GM20431 (cell line): ENCODE data around the gene ENTPD7.
"Not testable (repeated sequence)": the region's sequence is repeated elsewhere in the genome, so short reads cannot be mapped to it uniquely, and the experiment has no call there.

Experiments used
- in situ Hi-C: fragments of 300-500 bp; cut with MseI, MboI; formaldehyde crosslinking; loops from one replicate; pipeline ENCODE4 v1.15.0; 2020; ENCODE audit warnings: low sequenced_read_pairs; ENCODE audit not compliant: unreplicated experiment

ENTPD7 gene, protein sequence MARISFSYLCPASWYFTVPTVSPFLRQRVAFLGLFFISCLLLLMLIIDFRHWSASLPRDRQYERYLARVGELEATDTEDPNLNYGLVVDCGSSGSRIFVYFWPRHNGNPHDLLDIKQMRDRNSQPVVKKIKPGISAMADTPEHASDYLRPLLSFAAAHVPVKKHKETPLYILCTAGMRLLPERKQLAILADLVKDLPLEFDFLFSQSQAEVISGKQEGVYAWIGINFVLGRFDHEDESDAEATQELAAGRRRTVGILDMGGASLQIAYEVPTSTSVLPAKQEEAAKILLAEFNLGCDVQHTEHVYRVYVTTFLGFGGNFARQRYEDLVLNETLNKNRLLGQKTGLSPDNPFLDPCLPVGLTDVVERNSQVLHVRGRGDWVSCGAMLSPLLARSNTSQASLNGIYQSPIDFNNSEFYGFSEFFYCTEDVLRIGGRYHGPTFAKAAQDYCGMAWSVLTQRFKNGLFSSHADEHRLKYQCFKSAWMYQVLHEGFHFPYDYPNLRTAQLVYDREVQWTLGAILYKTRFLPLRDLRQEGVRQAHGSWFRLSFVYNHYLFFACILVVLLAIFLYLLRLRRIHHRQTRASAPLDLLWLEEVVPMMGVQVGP

DNA sequence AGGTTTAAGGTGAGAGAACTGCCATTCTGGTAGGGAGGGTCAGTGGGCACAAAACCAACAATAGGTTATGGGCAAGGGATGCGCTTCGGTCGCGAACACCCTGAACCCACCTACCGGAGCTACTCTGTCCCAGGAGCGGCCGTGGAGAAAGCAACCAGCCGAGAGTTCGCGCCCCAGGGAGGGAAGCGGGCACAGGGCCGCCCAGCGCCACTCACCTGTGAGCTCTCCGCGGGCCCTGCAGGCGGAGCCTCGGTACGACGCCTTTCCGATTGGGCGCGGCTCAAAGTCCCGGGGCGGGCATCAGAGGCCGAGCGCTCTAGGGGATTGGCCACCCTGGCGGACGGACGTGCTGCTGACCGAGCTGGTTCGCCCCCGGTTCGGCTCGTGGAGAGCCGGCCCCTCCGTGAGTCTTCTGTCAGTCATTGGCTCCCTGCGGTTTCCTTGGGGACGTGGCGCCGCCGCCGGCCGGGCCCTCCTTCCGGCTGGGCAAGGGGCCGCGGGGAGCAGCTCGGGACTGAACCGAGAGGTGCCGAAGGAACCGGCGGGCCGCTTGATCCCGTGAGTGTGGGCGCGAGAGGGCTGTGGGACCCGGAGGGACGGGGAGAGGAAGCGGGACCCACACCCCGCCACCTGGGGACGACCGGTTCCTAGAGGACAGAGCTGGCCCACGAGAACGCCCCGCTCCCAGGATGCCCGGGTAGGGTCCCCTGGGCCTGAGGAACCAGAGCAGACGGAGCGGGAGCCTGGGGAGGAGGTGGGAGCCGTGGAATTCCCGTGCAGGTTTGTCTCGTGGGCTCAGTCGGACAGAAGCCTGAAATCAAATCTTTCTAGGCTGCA, at the start of gene ENTPD7:
ENTPD7 (plus strand) TSS at position 479 of the 837 bp plus-strand sequence. CDS start 448 bp downstream, outside the sequence.
- in situ Hi-C loops: no loop called here

DNA sequence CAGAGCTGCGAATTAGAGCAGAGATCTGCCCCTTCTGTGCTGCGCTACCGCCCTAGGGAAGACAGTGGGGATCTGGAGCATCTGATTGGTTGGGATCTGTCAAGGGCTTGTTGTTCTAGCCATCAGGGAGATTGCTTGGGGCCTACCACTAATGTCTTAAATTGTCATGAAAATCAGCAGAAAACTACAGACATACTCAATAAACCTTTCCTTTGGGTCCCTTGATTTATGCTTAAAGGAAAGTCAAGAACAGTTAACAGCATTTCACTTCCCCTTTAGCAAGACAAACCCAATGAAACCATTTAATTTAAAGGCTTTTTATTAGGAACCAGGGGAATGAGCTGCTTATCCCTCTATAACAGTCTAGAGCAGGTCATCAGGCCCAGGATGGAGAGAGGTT, 49.1 kb upstream of the ENTPD7 start:
- in situ Hi-C loops: loop anchor here (10.0 kb wide), 1 partner anchor 175 kb away; the partner anchor contains the start of gene GOT1

DNA sequence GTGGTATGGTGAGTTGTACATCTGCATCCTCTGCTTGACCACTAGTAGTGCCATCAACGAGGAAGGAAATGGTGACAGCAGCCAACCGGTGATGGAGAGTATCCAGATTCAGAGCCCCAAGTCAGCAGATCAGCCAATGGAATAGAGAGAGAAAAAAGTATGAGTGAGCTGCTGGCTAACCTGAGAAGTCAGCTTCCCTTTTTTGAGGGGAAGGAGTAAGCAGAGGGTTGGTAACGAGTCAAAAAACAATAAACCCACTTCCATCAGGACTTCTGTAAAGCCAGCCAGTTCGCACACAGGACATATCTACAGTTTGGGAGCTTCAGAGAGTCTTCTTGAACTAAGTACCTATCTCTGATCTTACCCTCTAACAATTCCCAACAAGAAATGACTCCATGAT, 48.0 kb upstream of the ENTPD7 start:
- in situ Hi-C loops: loop anchor here (10.0 kb wide), 1 partner anchor 177 kb away; the partner anchor contains the start of gene GOT1

DNA sequence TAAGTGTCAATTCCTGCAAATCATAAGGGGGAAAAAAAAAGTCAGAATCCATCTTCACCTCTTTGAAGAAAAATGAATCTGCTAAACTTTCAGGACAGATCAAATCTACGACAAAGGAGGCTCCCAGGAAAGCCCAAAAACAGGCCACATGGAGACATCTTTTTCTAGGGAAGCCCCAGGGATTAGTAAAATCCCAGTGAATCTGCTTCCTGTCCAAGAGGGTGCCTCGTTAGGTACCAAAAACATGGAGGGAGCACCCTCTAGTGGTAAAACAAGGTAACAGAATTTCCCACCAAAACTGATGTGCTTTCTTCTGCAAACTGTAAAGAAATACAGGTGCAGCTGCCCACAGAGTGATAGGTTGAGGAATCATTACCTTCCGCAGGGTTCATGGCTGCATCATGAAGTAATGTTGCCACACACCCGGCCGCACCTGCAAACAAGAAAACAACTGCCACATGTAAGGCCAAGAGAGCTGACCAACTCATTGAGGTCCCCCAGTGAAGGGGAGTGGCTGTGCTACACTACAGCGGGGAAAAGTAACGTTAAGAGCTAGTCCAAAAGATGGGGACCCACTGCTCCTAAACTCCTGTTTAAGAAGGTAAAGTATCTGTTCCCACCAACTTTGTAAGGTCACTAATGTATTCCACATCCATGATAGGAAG, 47.0 kb upstream of the ENTPD7 start:
- in situ Hi-C loops: loop anchor here (10.0 kb wide), 1 partner anchor 177 kb away; the partner anchor contains the start of gene GOT1

DNA sequence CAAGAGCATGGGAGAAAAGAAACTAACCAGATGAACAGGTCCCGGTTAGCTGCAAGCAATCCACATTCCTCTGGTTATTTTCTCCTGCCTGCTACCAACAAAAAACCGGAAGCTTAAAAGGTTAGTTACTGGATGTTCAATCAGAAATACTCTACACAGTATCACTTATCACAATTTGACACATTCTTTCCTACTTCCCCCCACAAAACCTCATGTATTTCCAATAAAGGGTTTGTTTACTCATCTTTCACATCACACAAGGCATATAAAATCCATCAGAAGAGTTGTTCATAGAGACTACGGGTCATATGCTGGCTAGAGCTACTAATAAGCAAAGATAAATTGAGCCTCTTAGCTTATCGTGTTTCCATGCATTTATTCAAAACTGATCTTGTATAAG, 43.9 kb upstream of the ENTPD7 start:
- in situ Hi-C loops: loop anchor here (10.0 kb wide), 1 partner anchor 181 kb away; the partner anchor contains the start of gene GOT1

DNA sequence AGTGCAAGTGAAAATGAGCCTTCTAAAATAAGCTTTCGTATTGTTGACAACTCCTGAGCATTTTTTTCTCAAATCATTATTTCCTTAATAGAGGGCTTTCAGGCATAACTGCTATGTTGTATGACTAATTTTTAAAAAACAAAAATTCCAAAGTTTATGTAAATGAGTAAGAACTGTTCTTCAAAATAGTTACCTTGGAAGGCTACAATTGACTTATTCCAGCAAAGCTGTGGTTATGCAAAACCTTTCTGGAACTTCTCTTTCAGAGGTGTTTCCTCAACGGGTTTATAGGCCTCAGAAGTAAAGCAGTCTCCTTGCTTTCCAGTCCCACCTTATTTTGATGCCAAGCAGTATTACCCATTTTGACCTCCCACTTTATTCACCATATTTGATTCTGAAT, 41.6 kb upstream of the ENTPD7 start:
- in situ Hi-C loops: loop anchor here (10.0 kb wide), 1 partner anchor 183 kb away; the partner anchor contains the start of gene GOT1

DNA sequence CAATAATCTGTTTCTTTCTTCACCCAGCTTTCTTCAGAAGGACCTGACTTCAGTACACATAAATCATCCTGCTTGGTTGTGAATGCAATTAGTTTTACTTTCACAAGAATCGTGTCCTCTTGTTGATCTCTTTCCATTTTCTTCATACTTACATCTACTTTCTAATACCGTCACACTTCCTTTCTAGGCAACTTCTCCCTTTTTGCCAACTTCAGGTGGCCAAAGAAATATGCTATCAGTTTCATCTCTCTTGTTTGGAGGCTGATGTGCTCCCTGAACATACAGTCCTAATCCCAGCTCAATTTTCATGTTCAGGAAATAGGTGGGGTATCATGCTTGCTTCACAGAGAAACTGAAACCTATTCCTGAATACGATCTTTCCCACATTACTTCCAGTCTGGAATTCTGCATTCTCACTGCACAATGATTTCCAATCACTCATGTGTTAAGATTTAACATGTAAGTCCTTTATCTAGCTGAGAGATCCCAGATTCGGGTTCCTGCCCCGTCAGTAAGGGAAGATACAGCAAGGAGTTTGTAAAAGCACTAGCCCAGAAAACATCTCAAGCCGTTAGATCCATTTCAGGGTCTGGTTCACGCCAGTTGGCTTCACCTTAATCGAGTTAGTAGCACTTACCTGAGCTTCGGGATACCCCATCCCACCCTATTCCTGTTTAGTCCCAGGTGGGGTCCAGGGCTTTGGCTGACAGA, 40.1 kb upstream of the ENTPD7 start:
- in situ Hi-C loops: loop anchor here (10.0 kb wide), 1 partner anchor 184 kb away; the partner anchor contains the start of gene GOT1

DNA sequence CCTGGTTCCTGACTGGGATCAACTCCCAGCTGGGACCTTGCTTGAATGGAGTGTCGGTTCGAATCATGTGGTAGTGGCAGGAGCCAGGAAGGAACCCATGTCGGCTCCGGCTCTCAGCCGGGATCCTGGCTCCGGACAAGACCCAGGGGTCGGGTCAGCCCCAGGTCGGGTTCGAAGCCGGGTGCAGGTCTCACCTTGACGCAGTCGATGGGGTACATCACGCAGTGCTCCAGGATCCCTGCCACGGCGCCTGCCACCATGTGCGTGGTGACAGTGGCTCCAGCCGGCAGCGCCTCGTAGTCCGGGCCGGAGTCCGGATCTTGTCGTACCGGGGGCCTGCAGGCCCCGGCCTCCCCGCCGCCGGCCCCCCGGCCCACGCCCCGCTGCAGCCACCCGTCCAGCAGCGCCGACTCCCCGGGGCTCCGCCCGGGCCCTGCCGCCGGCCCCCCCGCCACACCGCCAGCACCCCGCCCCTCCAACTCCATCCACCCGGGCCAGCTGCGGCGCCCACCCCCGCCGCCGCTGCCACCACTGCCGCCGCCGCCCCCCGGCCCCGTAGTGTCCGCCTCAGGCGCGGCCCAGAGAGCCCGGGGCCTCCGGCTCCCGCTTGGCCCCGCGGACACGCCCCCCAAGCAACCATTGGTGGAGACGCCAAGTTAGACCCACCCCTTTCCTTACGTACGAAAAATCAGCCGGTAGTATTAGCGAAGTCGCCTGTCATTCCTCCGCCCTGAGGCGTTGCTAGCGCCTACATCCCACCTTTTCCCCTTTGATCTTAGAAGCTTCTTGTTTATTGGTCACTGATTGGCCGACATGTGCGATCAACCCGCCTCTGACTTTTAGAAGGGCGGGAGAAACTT, 39.2 kb upstream of the ENTPD7 start, which contains the start of gene SLC25A28:
SLC25A28 (minus strand) TSS at position 589 of the 860 bp plus-strand sequence; CDS start at position 485, 104 bp downstream.
- in situ Hi-C loops: loop anchor here (10.0 kb wide), 1 partner anchor 185 kb away; the partner anchor contains the start of gene GOT1

DNA sequence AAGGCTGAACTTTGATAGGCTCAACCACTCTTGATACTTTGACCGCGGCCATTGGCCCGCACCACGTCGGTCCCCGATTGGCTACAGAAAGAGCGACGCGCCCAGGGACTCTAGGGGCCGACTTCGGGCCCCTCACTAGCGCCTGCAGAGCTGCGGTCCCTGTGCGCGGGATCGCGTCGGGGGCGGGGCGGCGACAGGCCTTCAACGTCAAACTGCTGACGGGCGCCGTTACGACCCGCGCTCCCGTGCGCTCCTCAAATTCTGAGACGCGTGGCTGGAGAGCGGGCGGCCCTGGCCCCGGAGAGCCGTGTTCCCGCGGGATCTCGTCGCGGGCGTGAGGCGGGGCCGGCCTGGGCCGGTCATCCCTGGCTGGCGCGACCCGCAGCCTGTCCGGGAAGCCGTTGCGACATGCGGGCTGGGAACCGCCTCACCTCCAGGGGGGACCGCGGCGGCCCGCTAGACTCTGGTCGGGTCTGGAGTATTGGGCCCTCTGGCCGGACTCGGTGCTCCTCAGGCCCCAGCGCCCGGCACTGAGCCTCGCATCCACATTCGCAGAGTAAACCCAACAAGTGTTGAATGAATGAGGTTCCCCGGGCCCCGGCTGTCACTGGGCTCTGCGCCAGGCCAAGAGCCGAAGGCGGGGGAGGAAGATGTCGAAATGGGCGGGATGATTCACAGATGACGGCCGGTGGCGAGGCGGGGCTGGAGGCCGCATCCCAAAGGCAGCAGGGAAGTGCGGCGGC, 38.4 kb upstream of the ENTPD7 start:
- in situ Hi-C loops: no loop called here

DNA sequence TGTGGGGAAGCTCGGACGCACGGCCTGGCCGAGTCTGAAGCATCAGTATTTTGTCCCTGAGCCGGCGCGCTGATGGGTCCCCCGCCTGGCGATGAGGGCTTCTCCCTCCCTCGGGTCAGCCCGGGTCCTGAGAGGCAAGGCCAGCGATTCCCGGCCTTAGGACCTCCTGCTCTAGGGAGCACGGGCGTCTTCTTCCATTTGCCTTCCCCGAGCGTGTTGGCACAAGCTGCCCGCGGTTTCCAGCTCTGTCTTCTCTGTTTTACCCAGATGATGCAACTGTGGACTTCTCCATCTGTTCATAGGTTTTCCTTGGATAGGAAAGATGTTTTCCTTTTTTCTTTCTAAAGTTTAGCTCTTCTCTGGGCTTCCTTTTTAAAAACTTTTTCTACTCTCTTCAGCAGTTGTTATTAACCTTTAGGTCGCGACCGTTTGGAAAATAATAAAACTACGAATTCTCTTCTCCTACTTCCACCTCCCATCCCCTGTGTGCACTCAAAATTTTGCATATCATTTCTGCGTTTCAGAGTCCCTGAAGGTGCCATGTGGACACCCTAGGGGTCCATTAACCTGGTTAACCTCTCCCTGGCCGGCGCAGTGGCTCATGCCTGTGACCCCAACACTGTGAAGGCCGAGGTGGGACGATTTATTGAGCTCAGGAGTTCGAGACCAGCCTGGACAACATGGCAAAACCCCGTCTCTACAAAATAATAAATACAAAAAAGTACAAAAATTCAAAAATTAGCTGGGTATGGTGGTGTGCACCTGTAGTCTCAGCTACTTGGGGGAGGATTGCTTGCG, 37.7 kb upstream of the ENTPD7 start:
- in situ Hi-C loops: no loop called here

DNA sequence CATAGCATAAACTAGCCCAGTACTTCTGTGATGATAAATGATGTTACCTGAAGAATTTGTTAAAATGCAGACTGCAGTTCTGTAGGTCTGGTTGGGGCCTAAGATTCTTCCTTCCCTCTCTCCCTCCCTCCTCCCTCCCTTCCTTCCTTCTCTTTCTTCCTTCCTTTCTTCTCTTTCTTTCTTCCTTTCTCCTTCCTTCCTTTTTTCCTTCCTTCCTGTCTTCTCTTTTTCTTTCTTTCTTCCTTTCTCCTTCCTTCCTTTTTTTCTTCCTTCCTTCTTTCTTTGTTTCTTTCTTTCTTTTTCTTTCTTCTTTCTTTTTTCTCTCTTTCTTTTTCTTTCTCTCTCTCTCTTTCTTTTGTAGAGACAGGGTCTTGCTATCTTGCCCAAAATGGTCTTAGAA, 35.4 kb upstream of the ENTPD7 start:
- in situ Hi-C loops: no loop called here

DNA sequence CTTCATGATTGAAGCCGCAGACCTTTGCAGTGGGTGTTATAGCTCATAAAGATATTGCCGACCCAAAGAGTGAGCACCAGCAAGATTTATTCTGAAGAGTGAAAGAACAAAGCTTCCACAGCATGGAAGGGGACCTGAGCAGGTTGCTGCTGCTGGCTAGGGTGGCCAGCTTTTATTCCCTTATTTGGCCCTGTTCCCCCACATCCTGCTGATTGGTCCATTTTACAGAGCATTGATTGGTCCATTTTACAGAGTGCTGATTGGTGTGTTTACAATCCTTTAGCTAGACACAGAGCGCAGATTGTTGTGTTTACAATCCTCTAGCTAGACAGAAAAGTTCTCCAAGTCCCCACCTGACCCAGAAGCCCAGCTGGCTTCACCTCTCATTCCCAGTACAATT, 34.2 kb upstream of the ENTPD7 start:
- in situ Hi-C loops: not testable (repeated sequence)

DNA sequence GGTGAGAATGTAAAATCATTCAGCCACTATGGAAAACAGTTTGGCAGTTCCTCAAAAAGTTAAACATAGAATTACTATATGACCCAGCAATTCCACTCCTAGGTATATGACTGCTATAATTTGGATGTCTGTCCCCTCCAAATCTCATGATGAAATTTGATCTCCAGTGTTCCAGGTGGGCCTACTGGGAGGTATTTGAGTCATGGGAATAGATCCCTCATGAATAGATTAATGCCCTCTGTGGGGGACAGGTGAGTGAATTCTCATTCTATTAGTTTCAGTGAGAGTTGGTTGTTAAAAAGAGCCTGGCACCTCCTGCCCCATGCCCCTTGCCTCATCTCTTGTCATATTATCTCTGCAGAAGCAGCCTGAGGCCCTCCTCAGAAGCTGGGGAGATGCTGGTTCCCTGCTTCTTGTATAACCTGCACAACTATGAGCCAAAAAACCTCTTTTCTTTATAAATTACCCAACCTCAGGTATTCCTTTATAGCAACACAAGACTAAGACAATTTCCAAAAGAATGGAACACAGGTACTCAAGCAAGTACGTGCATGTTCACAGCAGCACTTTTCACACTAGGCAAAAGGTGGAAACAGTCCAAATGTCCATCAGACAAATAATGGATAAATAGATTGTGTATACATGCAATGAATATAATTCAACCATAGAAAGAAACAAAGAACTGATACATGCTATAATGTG, 30.2 kb upstream of the ENTPD7 start:
- in situ Hi-C loops: no loop called here

DNA sequence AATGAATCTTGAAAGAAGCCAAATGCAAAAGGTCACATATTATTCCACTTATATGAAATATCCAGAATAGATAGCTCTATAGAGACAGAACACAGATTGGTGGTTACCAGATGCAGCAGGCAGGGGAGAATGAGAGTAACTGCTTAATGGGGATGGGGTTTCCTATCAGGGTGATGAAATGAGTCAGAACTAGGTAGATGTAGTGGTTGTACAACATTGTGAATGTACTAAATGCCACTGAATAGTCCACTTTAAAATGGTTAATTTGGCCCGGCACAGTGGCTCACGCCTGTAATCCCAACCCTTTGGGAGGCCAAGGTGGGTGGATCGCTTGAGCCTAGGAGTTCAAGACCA, 29.7 kb upstream of the ENTPD7 start:
- in situ Hi-C loops: no loop called here

DNA sequence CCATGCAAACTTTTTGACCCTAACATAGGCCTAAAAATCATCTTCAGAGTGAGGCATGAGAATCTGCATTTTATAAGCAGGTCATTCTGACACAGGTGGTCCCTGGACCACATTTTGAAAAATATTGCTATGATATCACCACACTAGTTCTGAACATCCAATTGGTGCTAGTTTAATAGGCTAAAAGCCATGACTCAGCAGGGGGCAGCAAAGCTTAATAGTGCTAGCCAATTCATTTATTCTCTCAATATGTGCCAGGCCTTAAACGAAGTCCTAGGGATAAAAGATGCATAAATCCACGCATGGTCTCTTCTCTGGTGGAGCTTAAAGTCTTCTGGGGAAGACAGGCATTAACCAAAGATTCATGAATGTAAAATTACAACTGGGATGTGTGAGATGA, 28.9 kb upstream of the ENTPD7 start:
- in situ Hi-C loops: no loop called here

DNA sequence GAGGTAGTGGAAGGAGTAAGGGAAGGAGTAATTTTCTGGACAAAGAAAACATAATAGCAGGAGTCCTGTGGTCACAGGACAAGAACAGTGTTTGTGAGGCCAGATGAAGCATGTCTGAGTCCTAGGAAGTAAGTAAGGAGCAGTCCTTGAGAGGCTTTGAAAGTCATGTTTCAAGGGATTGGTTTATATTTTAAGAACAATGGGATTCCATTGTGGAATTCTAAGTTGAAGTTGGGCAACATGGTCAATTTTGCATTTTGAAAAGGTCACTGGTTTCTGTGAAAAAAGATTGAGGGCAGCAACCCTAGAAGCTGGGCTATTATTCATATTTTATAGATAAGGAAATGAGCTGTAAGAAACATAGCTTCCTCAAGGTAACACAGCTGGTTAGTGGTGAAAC, 28.3 kb upstream of the ENTPD7 start:
- in situ Hi-C loops: no loop called here
